IMR-90 (cell line): ENCODE results near the gene PRR5L.

Experiments
- CTCF ChIP-seq: conservative IDR thresholded peaks from 2 replicates; pipeline ENCODE4 v1.5.1; 2012; ENCODE audit warnings: mild to moderate bottlenecking, low read depth, low read length, improper control_type of control experiment
- MAFK ChIP-seq: IDR thresholded peaks from 2 replicates; pipeline ENCODE4 v1.6.1; 2012; ENCODE audit warnings: low read depth, low read length, improper control_type of control experiment
- MAZ ChIP-seq: IDR thresholded peaks from 2 replicates; pipeline ENCODE4 v1.6.1; 2012; ENCODE audit warnings: low read depth, mild to moderate bottlenecking, low read length, improper control_type of control experiment, moderate library complexity, borderline replicate concordance
- MXI1 ChIP-seq: IDR thresholded peaks from 2 replicates; pipeline ENCODE4 v1.6.1; 2012; ENCODE audit warnings: low read depth, mild to moderate bottlenecking, low read length, moderate library complexity, borderline replicate concordance
- POLR2A ChIP-seq: IDR thresholded peaks from 2 replicates; pipeline ENCODE4 v1.6.1; 2012; ENCODE audit warnings: mild to moderate bottlenecking, low read depth, low read length
- RAD21 ChIP-seq: IDR thresholded peaks from 2 replicates; pipeline ENCODE4 v1.6.1; 2012; ENCODE audit warnings: low read length, improper control_type of control experiment
- RCOR1 ChIP-seq: IDR thresholded peaks from 2 replicates; pipeline ENCODE4 v1.6.1; 2012; ENCODE audit warnings: mild to moderate bottlenecking, low read length, improper control_type of control experiment; ENCODE audit not compliant: insufficient replicate concordance

- no peak for TF ChIP-seq MAFK
- TF ChIP-seq CTCF: no peak
- no peak for TF ChIP-seq RCOR1
- TF ChIP-seq POLR2A: no peak
- no peak for TF ChIP-seq MAZ
- TF ChIP-seq MXI1: no peak
- no peak for TF ChIP-seq RAD21
Observed at GRCh38 chr11:36340897-36341296, 44.8 kb downstream of the PRR5L start.
